AG04450 (cell line): ENCODE data around the gene ERCC3. TPM values are rescaled to one million over a fixed set of nuclear protein-coding genes. Genes with fewer than 3 reads are reported as not detected.
A peak's percentile ranks its signal among the peaks of the same experiment; 100 is the strongest.

Experiments
- CTCF ChIA-PET: fragments of 300-600, 350-600 bp; formaldehyde crosslinking; extraction: SDS; loops from one replicate; lab custom pipeline; 2022; ENCODE audit warnings: antibody characterized with exemption, inconsistent platforms; lab: Charles Lee
- POLR2A ChIA-PET: fragments of 350-600 bp; formaldehyde crosslinking; extraction: SDS; loops from one replicate; lab custom pipeline; 2021; ENCODE audit warnings: antibody characterized with exemption, inconsistent platforms; lab: Yijun Ruan, JAX
- DNase-seq: peaks from one replicate; pipeline ENCODE4 v3.0.0-alpha.2; 2011; ENCODE audit warnings: low read depth, low spot score
- H3K27ac ChIP-seq: one replicate; pipeline ENCODE4 v1.5.1; 2012; ENCODE audit warnings: low read depth, low read length, control low read depth
- H3K27me3 ChIP-seq: one replicate; pipeline ENCODE4 v1.6.0; 2012; ENCODE audit warnings: low read length; ENCODE audit not compliant: control insufficient read depth, insufficient read depth
- H3K4me3 ChIP-seq: 2 replicates; pipeline ENCODE4 v1.5.1; 2011; ENCODE audit warnings: mild to moderate bottlenecking, low read depth, low read length, control low read depth
- H3K9me3 ChIP-seq: 2 replicates; pipeline ENCODE4 v1.5.1; 2012; ENCODE audit warnings: low read length; ENCODE audit not compliant: control insufficient read depth, insufficient read depth
- polyA plus RNA-seq: library from polyadenylated mRNA; depleted of rRNA; stranded (reverse); fragments of >200 nt; gene quantifications from 2 replicates; pipeline ENCODE4 v1.2.3, GENCODE V29; 2011
- TF ChIP-seq, protein P1 (sequence below): IDR thresholded peaks from 2 replicates; pipeline ENCODE4 v1.5.1; 2011; ENCODE audit warnings: low read depth, low read length, control low read depth, inconsistent platforms

The ERCC3 gene
- polyA plus RNA-seq, 1 experiment, result 53.5 TPM

DNA sequence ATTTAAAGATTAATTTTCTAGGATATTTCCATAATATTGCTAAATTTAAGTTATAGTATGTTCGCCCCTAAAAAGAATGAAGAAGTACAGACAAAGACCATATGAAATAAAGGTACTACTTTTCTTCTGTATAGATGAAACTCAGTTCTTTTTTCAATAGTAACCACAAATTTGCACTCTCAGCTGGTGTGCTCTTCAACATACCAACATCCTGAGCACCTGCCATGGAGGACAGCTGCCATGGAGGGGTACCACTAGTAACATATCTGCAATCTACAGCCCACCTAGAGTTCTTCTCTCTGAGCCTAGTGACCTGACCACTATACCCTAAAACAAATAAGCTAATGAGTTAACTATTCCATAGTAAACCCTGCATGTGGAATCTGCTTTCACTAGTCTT lies 36.8 kb upstream of the ERCC3 start:
- Histone ChIP-seq H3K27ac (no peak overlapping the region), H3K27me3 (no peaks in the 10 kb centered on the region), H3K9me3 (no peaks in the 10 kb centered on the region), H3K4me3 (no peak overlapping the region)
- ChIA-PET POLR2A (no interaction called here), CTCF (interaction anchor here (4.0 kb wide), 1 partner anchor 148 kb away, joined by 14 read pairs; no protein-coding TSS in a partner anchor)
- TF ChIP-seq, protein P1, sequence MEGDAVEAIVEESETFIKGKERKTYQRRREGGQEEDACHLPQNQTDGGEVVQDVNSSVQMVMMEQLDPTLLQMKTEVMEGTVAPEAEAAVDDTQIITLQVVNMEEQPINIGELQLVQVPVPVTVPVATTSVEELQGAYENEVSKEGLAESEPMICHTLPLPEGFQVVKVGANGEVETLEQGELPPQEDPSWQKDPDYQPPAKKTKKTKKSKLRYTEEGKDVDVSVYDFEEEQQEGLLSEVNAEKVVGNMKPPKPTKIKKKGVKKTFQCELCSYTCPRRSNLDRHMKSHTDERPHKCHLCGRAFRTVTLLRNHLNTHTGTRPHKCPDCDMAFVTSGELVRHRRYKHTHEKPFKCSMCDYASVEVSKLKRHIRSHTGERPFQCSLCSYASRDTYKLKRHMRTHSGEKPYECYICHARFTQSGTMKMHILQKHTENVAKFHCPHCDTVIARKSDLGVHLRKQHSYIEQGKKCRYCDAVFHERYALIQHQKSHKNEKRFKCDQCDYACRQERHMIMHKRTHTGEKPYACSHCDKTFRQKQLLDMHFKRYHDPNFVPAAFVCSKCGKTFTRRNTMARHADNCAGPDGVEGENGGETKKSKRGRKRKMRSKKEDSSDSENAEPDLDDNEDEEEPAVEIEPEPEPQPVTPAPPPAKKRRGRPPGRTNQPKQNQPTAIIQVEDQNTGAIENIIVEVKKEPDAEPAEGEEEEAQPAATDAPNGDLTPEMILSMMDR, result no peak
- DNase-seq, result no peak

DNA sequence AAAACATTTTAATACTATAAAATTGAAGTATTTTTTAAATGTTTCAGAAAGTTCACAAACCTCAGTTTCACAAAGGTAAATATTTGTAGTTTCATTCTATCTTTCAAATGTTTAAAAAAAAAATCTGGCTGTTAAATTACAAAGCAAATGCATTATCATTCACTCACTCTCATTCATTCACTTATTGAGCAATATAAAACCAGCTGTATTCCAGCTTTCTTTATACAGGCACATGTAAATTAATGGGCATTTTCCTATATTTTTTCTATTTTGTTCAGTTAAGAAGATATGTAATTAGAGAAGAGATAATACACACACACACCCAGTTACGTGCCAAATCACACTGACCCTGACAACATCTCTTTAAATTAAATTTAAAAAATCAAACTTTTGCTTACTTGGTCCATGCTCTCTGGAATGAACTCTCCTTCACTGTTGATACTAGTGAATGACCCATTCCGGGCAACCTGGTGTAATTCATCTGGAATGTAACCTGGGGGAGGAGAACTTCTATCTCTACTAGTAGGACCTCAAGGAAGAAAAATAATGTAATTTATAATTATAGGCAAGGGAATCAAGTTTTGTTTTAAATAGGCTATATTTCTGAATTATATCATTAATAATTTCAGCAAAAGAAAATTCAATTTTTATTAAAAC lies 32.5 kb upstream of the ERCC3 start:
- no peaks in the 10 kb centered on the region for H3K27me3 ChIP-seq
- no peak for DNase-seq
- H3K27ac ChIP-seq, result no peak overlapping the region
- no peak overlapping the region for H3K4me3 ChIP-seq
- H3K9me3 ChIP-seq, result no peaks in the 10 kb centered on the region
- ChIA-PET POLR2A (interaction anchor here (0.7 kb wide), 1 partner anchor 324 kb away, joined by 3 read pairs; no protein-coding TSS in a partner anchor), CTCF (interaction anchor here (0.5 to 6.2 kb wide), 3 partner anchors 47 to 182 kb away, joined by 3 to 231 read pairs (median 3); no protein-coding TSS in a partner anchor)
- TF ChIP-seq, protein P1, result no peak

DNA sequence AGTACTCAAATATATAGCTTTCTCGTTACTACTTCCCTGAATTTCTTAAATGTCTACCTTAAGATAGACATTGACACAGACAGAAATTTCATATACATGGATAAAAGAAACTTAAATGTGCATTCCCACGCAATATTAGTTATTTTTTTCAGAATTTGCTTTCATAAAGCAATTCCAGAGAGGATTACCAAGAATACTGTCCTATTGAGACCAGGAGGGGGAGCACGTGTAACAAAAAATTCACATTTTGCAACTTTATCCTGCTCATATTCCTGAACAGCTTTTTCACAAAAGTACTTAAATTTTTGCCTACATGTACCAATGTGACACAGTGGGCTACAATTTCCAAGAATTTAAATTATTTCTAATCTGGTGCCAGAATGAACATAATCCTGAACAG lies 30.7 kb upstream of the ERCC3 start:
- H3K27ac ChIP-seq, result no peak overlapping the region
- POLR2A ChIA-PET, result interaction anchor here (1.2 to 1.3 kb wide), 2 partner anchors 154 to 190 kb away, joined by 3 read pairs; no protein-coding TSS in a partner anchor
- CTCF ChIA-PET, result interaction anchor here (0.6 to 6.2 kb wide), 35 partner anchors 10 to 328 kb away, joined by 3 to 231 read pairs (median 4); no protein-coding TSS in a partner anchor
- no peak overlapping the region for H3K4me3 ChIP-seq
- TF ChIP-seq, protein P1, result peak; percentile 72
- no peaks in the 10 kb centered on the region for H3K9me3 ChIP-seq
- H3K27me3 ChIP-seq, result no peaks in the 10 kb centered on the region
- peak; percentile 34 for DNase-seq

DNA sequence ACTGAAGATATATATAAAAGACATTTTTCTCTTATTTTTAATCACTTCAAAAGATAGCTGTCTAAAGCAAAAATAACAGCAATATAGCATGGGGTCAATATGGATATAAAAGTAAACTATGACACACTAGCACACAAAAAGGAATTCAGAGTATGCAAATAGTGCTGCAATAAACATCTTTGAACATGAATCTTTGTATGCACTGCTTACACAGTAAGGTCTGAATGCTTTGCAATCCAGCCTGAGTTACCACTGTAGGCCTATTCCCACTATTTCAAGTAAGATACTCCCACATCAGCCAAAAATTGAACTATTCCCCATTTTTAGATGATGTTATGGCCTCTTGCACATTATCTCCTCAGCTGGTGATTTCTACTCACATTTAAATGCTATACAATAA lies 27.4 kb upstream of the ERCC3 start:
- Histone ChIP-seq H3K27ac (no peak overlapping the region), H3K27me3 (no peaks in the 10 kb centered on the region), H3K9me3 (no peaks in the 10 kb centered on the region), H3K4me3 (no peak overlapping the region)
- peak; percentile 29 for DNase-seq
- POLR2A ChIA-PET, result no interaction called here
- CTCF ChIA-PET, result interaction anchor here (2.7 kb wide), 1 partner anchor 158 kb away, joined by 18 read pairs; no protein-coding TSS in a partner anchor
- TF ChIP-seq, protein P1, result no peak
